HepG2 (cell line): ENCODE data around the gene TSSK2. TPM values are rescaled to one million over a fixed set of nuclear protein-coding genes. Genes with fewer than 3 reads are reported as not detected.

Source experiments
- ARID3A ChIP-seq: IDR thresholded peaks from 2 replicates; pipeline ENCODE4 v1.6.1; 2012; ENCODE audit warnings: low read depth, low read length, improper control_type of control experiment
- ATF7-NPFF ChIP-seq: sonication (generic); formaldehyde crosslinking; IDR thresholded peaks from 2 replicates; pipeline ENCODE4 v1.8.1; 2023; ENCODE audit warnings: mild to moderate bottlenecking, low read depth, missing genetic modification reagents, moderate library complexity
- ESRRA ChIP-seq: sonication (generic); formaldehyde crosslinking; IDR thresholded peaks from 2 replicates; pipeline ENCODE4 v1.5.1; 2020; ENCODE audit warnings: mild to moderate bottlenecking, low read depth, missing genetic modification reagents
- FLYWCH1 ChIP-seq: sonication (generic); formaldehyde crosslinking; IDR thresholded peaks from 2 replicates; pipeline ENCODE4 v1.8.1; 2023; ENCODE audit warnings: mild to moderate bottlenecking, missing genetic modification reagents
- FOXO1 ChIP-seq: sonication (generic); formaldehyde crosslinking; IDR thresholded peaks from 2 replicates; pipeline ENCODE4 v1.4.0; 2020; ENCODE audit warnings: missing genetic modification reagents
- ISL2 ChIP-seq: sonication (generic); formaldehyde crosslinking; IDR thresholded peaks from 2 replicates; pipeline ENCODE4 v1.5.0; 2020; ENCODE audit warnings: missing genetic modification reagents
- KLF16 ChIP-seq, 2 experiments: sonication (generic) in 1 of 2; formaldehyde crosslinking in 1 of 2; IDR thresholded peaks; 2 replicates each; pipeline versions ENCODE4 v1.6.1 to v1.8.0; 2016 to 2023; ENCODE audit warnings: missing genetic modification reagents in 2 of 2, missing compliant biosample characterization in 1 of 2
- MIER3 ChIP-seq: IDR thresholded peaks from 2 replicates; pipeline ENCODE4 v1.6.1; 2016; ENCODE audit warnings: missing compliant biosample characterization, borderline replicate concordance
- MYC ChIP-seq: sonication (generic); formaldehyde crosslinking; IDR thresholded peaks from 2 replicates; pipeline ENCODE4 v1.9.0; 2021; ENCODE audit warnings: missing genetic modification reagents, borderline replicate concordance
- NFYB ChIP-seq: sonication (generic); formaldehyde crosslinking; IDR thresholded peaks from 2 replicates; pipeline ENCODE4 v1.4.0; 2020; ENCODE audit warnings: missing genetic modification reagents
- NKX3-1 ChIP-seq: sonication (generic); formaldehyde crosslinking; IDR thresholded peaks from 2 replicates; pipeline ENCODE4 v1.5.0; 2020; ENCODE audit warnings: missing genetic modification reagents
- PHF8 ChIP-seq: sonication (generic); formaldehyde crosslinking; IDR thresholded peaks from 2 replicates; pipeline ENCODE4 v1.5.0; 2020; ENCODE audit warnings: missing genetic modification reagents
- PPARG ChIP-seq: conservative IDR thresholded peaks from 2 replicates; pipeline ENCODE4 v1.6.1; 2016; ENCODE audit warnings: missing biosample characterization, missing genetic modification reagents
- RARA ChIP-seq: IDR thresholded peaks from 2 replicates; pipeline ENCODE4 v1.6.1; 2016; ENCODE audit warnings: missing genetic modification reagents, missing compliant biosample characterization
- SAFB2 ChIP-seq: sonication (generic); formaldehyde crosslinking; IDR thresholded peaks from 2 replicates; pipeline ENCODE4 v1.5.1; 2020; ENCODE audit warnings: missing genetic modification reagents, low read depth, mild to moderate bottlenecking, borderline replicate concordance
- SRSF1 ChIP-seq: fragments of 200-400 bp; formaldehyde crosslinking; optimal IDR thresholded peaks from 2 replicates; pipeline ENCODE3; 2017; ENCODE audit warnings: mild to moderate bottlenecking, low read depth, low read length, moderate library complexity
- TBL1XR1 ChIP-seq: fragments of 150-350 bp; IDR thresholded peaks from 2 replicates; pipeline ENCODE4 v1.6.1; 2014; ENCODE audit warnings: borderline replicate concordance, low read length; ENCODE audit not compliant: partially characterized antibody
- ZFP1 ChIP-seq: IDR thresholded peaks from 2 replicates; pipeline ENCODE4 v1.6.1; 2016
- ZGPAT ChIP-seq: IDR thresholded peaks from 2 replicates; pipeline ENCODE4 v1.6.1; 2016; ENCODE audit warnings: mild to moderate bottlenecking
- ZNF317 ChIP-seq: sonication (generic); formaldehyde crosslinking; IDR thresholded peaks from 2 replicates; pipeline ENCODE4 v1.5.0; 2020; ENCODE audit warnings: mild to moderate bottlenecking, missing genetic modification reagents
- ZNF343 ChIP-seq: sonication (generic); formaldehyde crosslinking; IDR thresholded peaks from 2 replicates; pipeline ENCODE4 v1.4.0; 2020; ENCODE audit warnings: mild to moderate bottlenecking, missing genetic modification reagents
- ZNF552 ChIP-seq: sonication (generic); formaldehyde crosslinking; IDR thresholded peaks from 2 replicates; pipeline ENCODE4 v1.9.0; 2022; ENCODE audit warnings: missing genetic modification reagents, mild to moderate bottlenecking, borderline replicate concordance
- ZNF605 ChIP-seq: sonication (generic); formaldehyde crosslinking; IDR thresholded peaks from 2 replicates; pipeline ENCODE4 v1.8.0; 2022; ENCODE audit warnings: mild to moderate bottlenecking, missing genetic modification reagents
- ZNF761 ChIP-seq: sonication (generic); formaldehyde crosslinking; conservative IDR thresholded peaks from 2 replicates; pipeline ENCODE4 v1.4.0; 2020; ENCODE audit warnings: mild to moderate bottlenecking, missing genetic modification reagents
- ZNF773 ChIP-seq: sonication (generic); formaldehyde crosslinking; IDR thresholded peaks from 2 replicates; pipeline ENCODE4 v1.4.0; 2020; ENCODE audit warnings: missing genetic modification reagents, borderline replicate concordance
- ZNF788 ChIP-seq: sonication (generic); formaldehyde crosslinking; IDR thresholded peaks from 2 replicates; pipeline ENCODE4 v1.5.0; 2020; ENCODE audit warnings: mild to moderate bottlenecking, missing genetic modification reagents, borderline replicate concordance
- ZSCAN12 ChIP-seq: sonication (generic); formaldehyde crosslinking; IDR thresholded peaks from 2 replicates; pipeline ENCODE4 v1.9.0; 2021; ENCODE audit warnings: mild to moderate bottlenecking, missing genetic modification reagents
- ZSCAN25 ChIP-seq: sonication (generic); formaldehyde crosslinking; IDR thresholded peaks from 2 replicates; pipeline ENCODE4 v1.8.0; 2022; ENCODE audit warnings: mild to moderate bottlenecking, missing genetic modification reagents
- ZSCAN9 ChIP-seq: IDR thresholded peaks from 2 replicates; pipeline ENCODE4 v1.6.1; 2016; ENCODE audit warnings: borderline replicate concordance
- polyA plus RNA-seq, 8 experiments: library from polyadenylated mRNA; depleted of rRNA in 3 of 8; stranded (reverse) in 7 of 8; unstranded in 1 of 8; fragments of >200 nt; fragmentation: Illumina TruSeq in 4 of 8; extraction: Trizol in 4 of 8; gene quantifications; 2 replicates each; pipeline versions ENCODE4 v1.2.1 to v1.2.3, GENCODE V29; 2011 to 2016; ENCODE audit warnings: low read depth in 4 of 8, missing spikeins in 1 of 8, mixed read lengths in 1 of 8; ENCODE audit not compliant: insufficient read depth in 1 of 8
- total RNA-seq, 5 experiments: library from RNA; depleted of rRNA; stranded (reverse); fragments of >200 nt; fragmentation: Illumina TruSeq; extraction: Trizol; gene quantifications; 2 replicates each; pipeline ENCODE4 v1.2.3, GENCODE V29; 2016; ENCODE audit warnings: low read depth in 1 of 5

TSSK2 gene
- total and polyA plus RNA-seq, 2 of the 13 experiments (the other 11 are each of a cell fraction or from before 2014, with no cell fraction given) = not detected

- TF ChIP-seq FOXO1 (CRISPR knock-in tag) = 0 out of 2 replicates have a peak, but pooled peaks have one; percentile 40
- peak; percentile 66; the same call in 1 of the 2 replicates for TF ChIP-seq NKX3-1 (CRISPR knock-in tag)
- peak; percentile 96 for TF ChIP-seq PPARG
- peak; percentile 38; the same call in 1 of the 2 replicates for TF ChIP-seq ZNF317 (CRISPR knock-in tag)
- peak; percentile 79 for TF ChIP-seq PHF8 (CRISPR knock-in tag)
- TF ChIP-seq ZSCAN9 = peak; percentile 32; the same call in 1 of the 2 replicates
- TF ChIP-seq MIER3 (CRISPR knock-in tag) = no peak
- TF ChIP-seq SAFB2 (CRISPR knock-in tag) = peak; percentile 37; the same call in 1 of the 2 replicates
- 0 out of 2 replicates have a peak, but pooled peaks have one; percentile 8 for TF ChIP-seq ZNF552 (CRISPR knock-in tag)
- peak; percentile 81; the same call in 1 of the 2 replicates for TF ChIP-seq ZNF773 (CRISPR knock-in tag)
- TF ChIP-seq ZSCAN12 (CRISPR knock-in tag) = peak; percentile 74; the same call in 1 of the 2 replicates
- peak; percentile 55; the same call in 1 of the 2 replicates for TF ChIP-seq ZGPAT (CRISPR knock-in tag)
- no peak for TF ChIP-seq ARID3A
- peak; percentile 6 for TF ChIP-seq TBL1XR1
- TF ChIP-seq RARA (CRISPR knock-in tag) = 0 out of 2 replicates have a peak, but pooled peaks have one; percentile 11
- 0 out of 4 replicates have a peak, but pooled peaks of 1 of the 2 experiments have one; percentile 31 for TF ChIP-seq KLF16 (CRISPR knock-in tag; IDR thresholded peaks at IDR 0.05)
- TF ChIP-seq ISL2 (CRISPR knock-in tag) = peak; percentile 61; the same call in 1 of the 2 replicates
- TF ChIP-seq ZNF605 (CRISPR knock-in tag) = peak; percentile 71
- TF ChIP-seq ZNF343 = peak; percentile 41; the same call in 1 of the 2 replicates
- TF ChIP-seq MYC (CRISPR knock-in tag) = peak; percentile 64; the same call in 1 of the 2 replicates
- peak; percentile 30; the same call in 1 of the 2 replicates for TF ChIP-seq ATF7-NPFF (CRISPR knock-in tag)
- TF ChIP-seq SRSF1 = peak; percentile 49
- no peak for TF ChIP-seq ZSCAN25 (CRISPR knock-in tag)
- 0 out of 2 replicates have a peak, but pooled peaks have one; percentile 49 for TF ChIP-seq ZFP1 (CRISPR knock-in tag)
- TF ChIP-seq NFYB = peak; percentile 28; the same call in 1 of the 2 replicates
- TF ChIP-seq ZNF761 (CRISPR knock-in tag) = no peak
- peak; percentile 65; the same call in 1 of the 2 replicates for TF ChIP-seq ZNF788 (CRISPR knock-in tag)
- 0 out of 2 replicates have a peak, but pooled peaks have one; percentile 49 for TF ChIP-seq FLYWCH1
- no peak for TF ChIP-seq ESRRA
Measured at GRCh38 chr22:19178657-19179496, 47.8 kb downstream of the TSSK2 start, which contains the start of gene SLC25A1 (continued).
